GM12873 (cell line): ENCODE measurements around the gene NEUROD4.

ENCODE experiments used
- CTCF ChIP-seq: IDR thresholded peaks from 2 replicates; pipeline ENCODE4 v1.5.1; 2012; ENCODE audit warnings: low read depth, mild to moderate bottlenecking, moderate library complexity, low read length, control low read depth; ENCODE audit not compliant: insufficient read depth; ENCODE audit errors: missing control alignments

NEUROD4 gene

GRCh38 chr12:55036326-55037115 is 16.7 kb downstream of the NEUROD4 start:
- TF ChIP-seq CTCF: no peak

GRCh38 chr12:55037351-55037987 is 17.7 kb downstream of the NEUROD4 start:
- TF ChIP-seq CTCF: no peak

- no peak for TF ChIP-seq CTCF
Measured at GRCh38 chr12:55039395-55040354, 19.9 kb downstream of the NEUROD4 start.

GRCh38 chr12:55041345-55042055 is 21.7 kb downstream of the NEUROD4 start:
- no peak for TF ChIP-seq CTCF

GRCh38 chr12:55043542-55043941 is 23.8 kb downstream of the NEUROD4 start:
- no peak for TF ChIP-seq CTCF

GRCh38 chr12:55044135-55044534 is 24.4 kb downstream of the NEUROD4 start:
- TF ChIP-seq CTCF: no peak

GRCh38 chr12:55049676-55050075 is 29.9 kb downstream of the NEUROD4 start:
- no peak for TF ChIP-seq CTCF
